IPS DF 4.7 (cell line): ENCODE data around the gene CFAP299.
"Not testable (repeated sequence)": the region's sequence is repeated elsewhere in the genome, so short reads cannot be mapped to it uniquely, and the experiment has no call there.

Experiments
- DNase-seq: peaks from one replicate; pipeline ENCODE4 v3.0.0-alpha.2; 2013; ENCODE audit warnings: low spot score; ENCODE audit errors: extremely low read depth

Gene CFAP299

GRCh38 chr4:80608281-80608980 is 272.9 kb downstream of the CFAP299 start:
- no peak for DNase-seq

DNA sequence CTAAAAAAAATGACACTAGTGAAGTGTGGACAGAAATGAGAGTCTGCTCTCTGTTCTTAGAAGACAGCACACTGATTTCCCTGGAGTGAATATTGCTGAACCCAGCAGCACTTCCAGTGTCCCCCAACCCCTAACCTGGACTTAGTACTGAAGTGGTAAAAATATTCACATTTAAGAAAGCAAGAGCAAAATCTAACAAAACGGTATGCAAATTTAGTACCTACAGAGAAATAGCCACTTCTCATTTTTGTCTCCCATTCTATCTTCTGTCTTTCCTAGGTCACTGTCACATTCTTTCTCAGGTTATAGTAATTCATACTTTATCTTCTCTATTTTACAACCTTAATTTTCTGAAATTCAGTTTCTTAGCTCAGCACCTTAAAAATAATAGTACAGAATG is 274.7 kb downstream of the CFAP299 start:
- DNase-seq: no peak

DNA sequence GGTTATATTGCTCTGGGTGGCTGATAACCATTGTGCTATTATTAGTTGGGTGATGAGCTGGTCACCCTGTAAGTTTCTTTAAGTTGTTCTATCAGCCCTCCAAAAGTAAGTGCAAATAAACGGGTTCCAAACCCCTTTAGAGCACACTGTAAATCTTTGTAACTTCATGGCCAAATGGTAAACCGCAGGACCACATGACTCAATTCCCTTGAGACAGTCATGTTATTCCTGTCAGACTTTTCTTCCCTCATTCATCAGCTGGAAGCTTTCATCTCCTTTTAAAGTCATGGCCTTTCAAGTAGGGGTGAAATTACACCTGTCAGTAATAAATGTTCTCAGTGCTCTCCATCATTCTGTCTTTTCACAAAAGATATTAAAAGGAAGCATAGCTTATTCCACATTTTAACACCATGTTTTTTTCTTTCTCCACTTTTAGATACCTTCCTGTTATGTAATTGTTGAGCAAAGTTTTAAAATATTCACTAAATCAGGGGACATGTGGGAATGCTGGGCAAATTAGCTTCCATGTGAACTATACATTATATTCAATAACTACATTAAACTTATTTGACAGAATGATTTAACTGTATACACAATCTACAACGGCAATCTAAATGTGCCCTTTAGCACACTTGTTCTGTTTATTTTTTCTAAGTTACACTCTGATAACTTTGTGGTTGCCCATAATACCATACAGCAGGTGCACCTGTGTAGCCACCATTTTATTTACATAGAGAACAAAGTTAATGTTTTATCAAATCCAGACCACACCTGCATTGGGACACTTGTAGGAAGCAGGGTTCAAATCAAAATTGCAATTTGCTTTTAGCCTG is 275.5 kb downstream of the CFAP299 start:
- DNase-seq: no peak

DNA sequence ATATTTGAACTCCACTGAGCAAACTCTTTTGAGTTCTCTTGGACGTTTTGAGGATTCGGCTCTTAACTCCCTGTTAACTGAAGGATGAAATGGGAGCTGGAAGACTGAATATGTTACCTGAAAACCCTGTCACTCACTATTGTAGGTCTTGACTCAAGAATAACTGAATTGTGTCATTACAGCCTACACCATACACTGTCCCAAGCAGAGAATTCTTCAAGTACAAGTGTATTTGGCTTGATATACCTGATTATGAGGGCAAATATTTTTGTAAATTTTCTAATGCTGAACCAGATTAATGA is 276.1 kb downstream of the CFAP299 start:
- DNase-seq: no peak

DNA sequence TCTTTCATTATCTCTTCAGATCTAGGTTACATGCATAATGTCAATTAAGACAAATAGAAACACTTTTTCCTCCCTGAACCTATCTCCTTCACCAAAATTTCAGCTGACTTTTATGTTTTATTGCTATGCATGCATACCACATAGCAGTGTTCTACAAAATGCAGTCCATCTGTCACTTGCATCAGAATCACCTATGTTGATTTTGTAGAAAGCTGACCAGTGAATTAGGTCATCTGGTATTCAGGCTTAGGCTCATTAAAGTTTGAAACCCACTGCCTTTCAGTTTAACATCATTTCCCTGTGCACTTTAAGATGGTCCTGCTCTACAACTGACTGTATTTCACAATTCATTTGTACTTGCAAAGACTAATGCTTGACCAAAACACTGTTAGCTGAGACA is 277.9 kb downstream of the CFAP299 start:
- DNase-seq: no peak

DNA sequence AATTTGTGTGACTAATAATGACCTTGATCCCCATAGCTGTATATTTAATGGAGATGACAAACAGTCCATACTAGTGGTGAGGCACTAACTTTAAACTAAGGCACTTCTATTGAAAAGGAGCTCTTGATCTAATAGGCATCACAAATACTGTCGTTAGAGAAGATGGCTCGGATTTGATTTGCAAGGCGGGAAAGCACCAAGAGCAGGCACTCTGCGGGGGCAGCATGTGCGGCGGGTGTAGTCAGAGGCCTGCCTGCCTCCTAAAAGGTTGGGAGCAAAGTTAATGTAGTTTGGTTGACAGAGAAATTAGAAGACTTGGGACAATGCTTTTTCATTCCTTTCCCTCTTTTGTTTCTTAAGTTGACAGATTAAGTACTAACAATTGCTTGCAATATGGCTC is 278.8 kb downstream of the CFAP299 start:
- DNase-seq: no peak

GRCh38 chr4:80615099-80615498 is 279.6 kb downstream of the CFAP299 start:
- DNase-seq: no peak

GRCh38 chr4:80619070-80619674 is 283.6 kb downstream of the CFAP299 start:
- DNase-seq: no peak

DNA sequence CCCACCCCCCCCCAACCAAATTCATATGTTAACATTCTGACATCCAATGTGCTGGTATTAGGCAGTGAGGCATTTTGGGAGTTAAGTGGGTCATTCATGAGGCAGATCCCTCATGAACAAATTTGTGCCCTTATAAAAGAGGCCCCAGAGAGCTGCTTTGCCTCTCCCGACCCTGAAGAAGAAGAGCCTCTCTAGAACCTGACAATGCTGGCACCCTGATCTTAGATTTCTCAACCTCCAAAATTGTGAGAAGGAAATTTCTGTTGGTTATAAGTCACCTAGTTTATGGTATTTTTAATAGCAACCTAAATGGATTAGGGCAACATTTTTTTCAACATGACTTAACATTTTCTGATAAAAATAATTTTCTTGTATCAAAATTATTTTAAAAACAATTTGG is 296.3 kb downstream of the CFAP299 start:
- DNase-seq: no peak

DNA sequence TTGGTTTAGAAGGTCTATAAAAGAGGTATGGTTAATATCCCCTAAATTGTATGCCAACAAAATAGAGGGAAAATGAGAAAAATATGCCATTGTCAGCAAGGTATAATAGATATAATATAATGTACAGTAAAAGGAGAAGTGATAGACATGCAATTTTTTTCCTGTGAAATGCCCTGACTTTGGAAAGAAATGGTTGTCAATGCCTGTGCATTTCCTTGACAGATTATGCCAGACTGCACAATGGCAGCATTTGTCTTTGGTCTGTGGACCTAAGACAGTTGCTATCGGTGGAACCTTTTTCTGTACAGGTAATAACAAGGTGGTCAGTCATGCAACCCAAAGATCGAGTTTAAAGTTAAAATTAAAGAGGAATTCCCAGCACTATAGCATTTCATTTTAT is 301.7 kb downstream of the CFAP299 start:
- DNase-seq: no peak

GRCh38 chr4:80646061-80646460 is 310.5 kb downstream of the CFAP299 start:
- DNase-seq: no peak

GRCh38 chr4:80655662-80656061 is 320.1 kb downstream of the CFAP299 start:
- no peak for DNase-seq

DNA sequence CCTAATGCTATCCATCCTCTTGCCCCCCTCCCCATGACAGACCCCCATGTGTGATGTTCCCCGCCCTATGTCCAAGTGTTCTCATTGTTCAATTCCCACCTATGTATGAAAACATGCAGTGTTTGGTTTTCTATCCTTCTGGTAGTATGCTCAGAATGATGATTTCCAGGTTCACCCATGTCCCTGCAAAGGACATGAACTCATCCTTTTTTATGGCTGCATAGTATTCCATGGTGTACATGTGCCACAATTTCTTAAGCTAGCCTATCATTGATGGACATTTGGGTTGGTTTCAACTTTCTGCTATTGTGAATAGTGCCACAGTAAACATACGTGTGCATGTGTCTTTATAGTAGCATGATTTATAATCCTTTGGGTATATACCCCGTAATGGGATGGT is 334.6 kb downstream of the CFAP299 start:
- not testable (repeated sequence) for DNase-seq

- no peak for DNase-seq
Measured at GRCh38 chr4:80678413-80678812, 342.9 kb downstream of the CFAP299 start.

DNA sequence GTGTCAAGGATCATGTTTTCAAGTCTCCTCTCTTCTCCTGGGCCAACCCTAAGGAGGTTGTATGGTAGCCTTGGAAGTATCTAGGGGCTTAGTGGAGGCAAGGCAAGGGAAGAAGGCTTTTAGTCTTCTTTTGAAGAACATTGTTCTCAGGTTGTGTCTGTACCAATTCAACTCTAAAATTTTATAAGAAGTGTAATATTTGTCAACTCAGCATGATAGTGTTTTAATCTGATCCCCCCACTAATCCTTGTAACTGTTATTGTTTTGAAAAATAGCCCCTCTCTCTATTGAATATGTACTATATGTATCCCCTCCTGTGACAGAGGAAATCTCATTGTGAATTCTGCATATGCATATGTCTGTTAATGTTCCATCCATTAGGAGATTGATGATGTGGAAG is 345.4 kb downstream of the CFAP299 start:
- DNase-seq: no peak

DNA sequence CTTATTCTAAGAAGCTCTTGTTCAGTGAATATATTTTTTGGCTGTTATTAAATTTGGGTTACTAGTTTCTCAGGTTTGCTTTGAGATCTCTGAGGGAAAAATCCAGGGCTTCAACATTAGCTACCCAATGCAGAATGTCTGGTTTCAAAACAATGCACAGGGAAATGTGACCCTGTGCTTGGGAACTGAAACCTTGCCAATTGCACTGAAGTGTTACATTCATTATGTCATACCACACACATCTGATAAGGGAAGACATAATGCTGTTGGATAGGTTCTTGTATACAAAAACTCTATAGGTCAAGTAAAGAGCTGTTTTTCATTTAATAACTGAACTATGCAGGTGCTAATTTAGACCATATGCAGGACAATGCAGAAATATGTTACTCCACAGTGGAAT is 349.7 kb downstream of the CFAP299 start:
- DNase-seq: no peak

DNA sequence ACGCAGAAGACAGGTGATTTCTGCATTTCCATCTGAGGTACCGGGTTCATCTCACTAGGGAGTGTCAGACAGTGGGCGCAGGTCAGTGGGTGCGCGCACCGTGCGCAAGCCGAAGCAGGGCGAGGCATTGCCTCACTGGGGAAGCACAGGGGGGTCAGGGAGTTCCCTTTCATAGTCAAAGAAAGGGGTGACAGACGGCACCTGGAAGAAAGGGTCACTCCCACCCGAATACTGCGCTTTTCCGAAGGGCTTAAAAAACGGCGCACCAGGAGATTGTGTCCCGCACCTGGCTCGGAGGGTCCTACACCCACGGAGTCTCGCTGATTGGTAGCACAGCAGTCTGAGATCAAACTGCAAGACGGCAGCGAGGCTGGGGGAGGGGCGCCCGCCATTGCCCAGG is 352.2 kb downstream of the CFAP299 start:
- DNase-seq: not testable (repeated sequence)

DNA sequence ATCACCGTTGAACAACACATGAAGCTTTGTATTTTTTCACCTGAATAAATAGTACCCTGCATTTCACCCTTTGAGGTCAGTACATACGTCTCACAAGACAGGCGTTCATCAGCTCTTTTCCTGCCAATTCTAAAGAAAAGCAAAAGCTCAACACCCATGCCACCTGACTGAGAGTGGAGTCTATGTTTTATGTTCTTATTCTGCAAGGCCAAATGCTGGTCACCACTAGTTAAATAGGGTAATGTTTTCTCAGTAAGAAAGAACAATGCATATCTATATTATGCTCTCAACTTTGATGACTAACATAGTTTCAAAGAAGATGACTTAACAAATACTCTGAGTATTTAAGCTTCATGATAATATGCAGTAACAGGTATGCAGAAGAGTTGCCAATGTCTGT is 358.6 kb downstream of the CFAP299 start:
- DNase-seq: no peak

DNA sequence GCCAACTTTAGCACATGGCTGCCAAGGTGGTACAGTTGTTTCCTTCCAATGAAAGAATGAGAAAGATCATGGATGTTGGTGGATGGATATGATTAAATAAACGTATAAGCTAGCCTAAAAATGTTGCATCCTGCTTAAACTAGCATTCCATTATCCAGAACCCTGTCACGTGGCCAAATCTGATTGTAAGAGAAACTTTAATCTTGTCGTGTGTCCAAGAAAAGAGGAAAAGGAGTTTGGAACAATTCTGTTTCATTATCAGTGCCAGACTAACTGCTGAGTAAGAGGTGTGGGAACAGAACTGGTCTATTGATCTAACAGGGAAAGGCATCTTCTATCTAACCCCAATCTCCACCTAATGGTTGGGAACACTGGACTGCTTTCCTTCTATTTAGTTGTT is 369.8 kb downstream of the CFAP299 start:
- no peak for DNase-seq

DNA sequence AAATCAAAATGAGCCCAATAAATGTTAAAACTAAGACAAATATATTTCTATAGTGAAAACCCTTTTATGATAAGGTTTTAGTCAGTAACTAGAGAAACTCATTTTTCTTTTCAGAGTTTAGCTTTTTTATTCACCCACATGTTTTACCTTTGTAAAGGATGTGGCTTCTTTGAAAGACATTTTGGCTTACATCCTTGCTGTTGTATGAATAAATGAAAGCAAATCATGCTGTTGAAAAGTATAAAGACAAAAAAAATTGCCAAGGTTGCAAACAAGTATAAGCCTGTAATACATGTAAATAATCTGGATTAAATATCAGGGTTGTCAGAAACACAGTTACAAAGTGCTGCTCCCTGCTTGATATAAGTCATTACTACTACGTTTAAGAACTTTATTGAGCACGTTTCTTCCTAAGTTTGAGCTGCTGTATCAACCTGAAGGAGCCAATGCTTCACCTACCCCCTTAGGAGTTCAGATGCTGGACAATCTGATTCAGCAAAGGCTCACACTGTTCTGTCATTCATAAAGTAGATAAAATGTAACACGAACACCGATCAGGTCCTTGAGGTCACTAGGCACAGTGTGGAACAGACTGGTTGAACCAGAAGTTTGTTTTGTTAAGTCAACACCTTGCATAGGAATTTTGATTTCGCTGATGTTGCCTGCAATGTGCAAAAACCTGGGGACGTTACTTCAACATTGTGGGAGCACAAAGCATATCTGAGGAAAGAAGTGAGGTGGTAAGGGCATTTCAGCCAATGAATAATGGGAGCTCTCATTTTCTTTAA is 373.7 kb downstream of the CFAP299 start:
- DNase-seq: no peak

DNA sequence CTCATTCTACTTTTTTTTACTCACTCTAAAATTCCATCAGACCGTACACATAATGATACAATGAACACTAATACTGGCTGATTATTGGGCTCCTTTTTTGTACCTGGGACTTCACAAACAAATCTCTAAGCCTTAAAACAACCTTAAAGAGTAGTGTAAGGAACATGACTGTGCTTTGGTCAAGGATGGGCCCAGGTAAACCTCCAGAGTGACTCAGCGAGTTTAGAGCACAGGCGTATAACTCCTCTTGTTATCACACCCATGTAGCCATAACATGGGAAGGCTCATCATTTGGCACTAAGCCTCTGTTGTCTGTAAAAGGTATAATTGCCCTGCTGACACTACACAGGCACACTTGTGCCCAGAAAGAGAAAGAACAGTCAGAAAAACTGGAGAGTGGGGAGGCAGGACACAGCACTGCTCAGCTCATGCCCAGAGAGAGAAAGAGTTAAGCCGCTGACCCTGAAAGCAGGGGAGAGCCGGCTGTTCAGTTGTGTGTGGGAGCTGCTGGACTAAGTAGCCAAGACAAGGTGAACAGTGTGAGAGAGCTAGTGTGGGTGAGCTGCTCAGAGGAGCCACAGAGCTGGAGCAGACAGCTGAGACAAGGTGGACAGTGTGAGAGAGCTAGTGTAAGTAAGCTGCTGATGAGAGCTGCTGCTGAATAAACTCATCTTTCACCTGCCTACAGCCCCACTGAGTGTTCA is 375.4 kb downstream of the CFAP299 start:
- DNase-seq: no peak
